Renal cortical epithelial cell (primary cell): ENCODE data around the gene SLC13A1. TPM values are rescaled to one million over a fixed set of nuclear protein-coding genes. Genes with fewer than 3 reads are reported as not detected.
"Not testable (repeated sequence)": the region's sequence is repeated elsewhere in the genome, so short reads cannot be mapped to it uniquely, and the experiment has no call there.

ENCODE experiments used
- DNase-seq: peaks from one replicate; pipeline ENCODE4 v3.0.0-alpha.2; 2011; ENCODE audit warnings: low read depth
- total RNA-seq: library from RNA; depleted of rRNA; stranded (reverse); fragments of >200 nt; gene quantifications from 2 replicates; pipeline ENCODE4 v1.2.3, GENCODE V29; 2014

Gene SLC13A1
- total RNA-seq, 1 donor from 2014 or later = not detected

GRCh38 chr7:123126691-123127090 is 73.1 kb downstream of the SLC13A1 start:
- DNase-seq = no peak

GRCh38 chr7:123126171-123126570 is 73.6 kb downstream of the SLC13A1 start:
- DNase-seq = no peak

GRCh38 chr7:123125231-123125630 is 74.5 kb downstream of the SLC13A1 start:
- no peak for DNase-seq

GRCh38 chr7:123122916-123123315 is 76.9 kb downstream of the SLC13A1 start:
- DNase-seq = peak; percentile 63

- peak; percentile 69 for DNase-seq
These were observed 79.5 kb downstream of the SLC13A1 start for GRCh38 chr7:123120286-123120685.

GRCh38 chr7:123115331-123115730 is 84.4 kb downstream of the SLC13A1 start:
- DNase-seq = no peak

- no peak for DNase-seq
These were observed 85.5 kb downstream of the SLC13A1 start for GRCh38 chr7:123114288-123114687.

GRCh38 chr7:123112833-123113232 is 86.9 kb downstream of the SLC13A1 start:
- DNase-seq = no peak

GRCh38 chr7:123099712-123100111 is 100.1 kb downstream of the SLC13A1 start:
- DNase-seq = no peak

- DNase-seq = no peak
These were observed 102.8 kb downstream of the SLC13A1 start for GRCh38 chr7:123096976-123097375.

- no peak for DNase-seq
These were observed 103.3 kb downstream of the SLC13A1 start for GRCh38 chr7:123096434-123096833.

- no peak for DNase-seq
These were observed 109.3 kb downstream of the SLC13A1 start for GRCh38 chr7:123090456-123090855.

- not testable (repeated sequence) for DNase-seq
These were observed 112.9 kb downstream of the SLC13A1 start for GRCh38 chr7:123086910-123087309.

- DNase-seq = not testable (repeated sequence)
These were observed 114.9 kb downstream of the SLC13A1 start for GRCh38 chr7:123084861-123085260.

GRCh38 chr7:123079021-123079420 is 120.7 kb downstream of the SLC13A1 start:
- no peak for DNase-seq

GRCh38 chr7:123075838-123076467 is 123.8 kb downstream of the SLC13A1 start:
- DNase-seq = no peak

- DNase-seq = no peak
These were observed 129.0 kb downstream of the SLC13A1 start for GRCh38 chr7:123070702-123071286.

GRCh38 chr7:123067814-123068213 is 132.0 kb downstream of the SLC13A1 start:
- DNase-seq = no peak

Other genes starting within 250 kb of the SLC13A1 start
- gene TAS2R16, start 204.3 kb downstream of the SLC13A1 start, total RNA-seq = not detected in 2 replicates